Effector CD8-positive, alpha-beta T cell (primary cell): Measurements from ENCODE around the gene MYG1.
"Not testable (repeated sequence)": the region's sequence is repeated elsewhere in the genome, so short reads cannot be mapped to it uniquely, and the experiment has no call there.

Source experiments
- DNase-seq: peaks from one replicate; lab custom pipeline; 2025; lab: John Stamatoyannopoulos, UW

Gene MYG1

DNA sequence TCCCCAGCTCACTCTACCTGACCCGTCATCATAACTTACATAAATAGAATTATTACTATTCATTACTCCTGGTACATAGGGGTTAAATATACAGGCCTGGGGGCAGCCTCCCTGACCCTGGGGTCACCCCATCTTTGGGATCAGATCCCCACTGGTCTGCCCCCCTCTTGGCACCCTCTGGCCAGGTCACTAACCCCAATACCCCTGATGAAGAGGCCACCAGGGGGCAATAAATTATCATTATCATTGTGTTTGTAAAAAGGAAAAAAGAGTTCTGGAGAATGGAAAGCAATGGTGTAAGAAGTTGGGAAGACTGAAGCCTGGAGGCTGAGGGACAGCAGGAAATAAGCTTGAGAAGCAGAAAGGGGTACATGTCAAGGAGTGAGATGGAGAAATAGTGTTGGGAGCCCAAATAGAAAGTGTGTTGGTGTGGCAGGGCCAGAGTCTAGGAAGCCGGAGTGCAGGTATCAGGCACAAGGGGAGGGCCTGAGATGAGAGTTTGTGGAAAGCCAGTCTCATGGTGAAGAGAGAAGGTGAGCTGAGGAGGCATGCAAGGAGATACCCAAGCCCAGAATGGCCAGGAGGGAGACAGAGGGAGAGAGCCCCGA is 28.0 kb downstream of the MYG1 start:
- DNase-seq, result no peak

DNA sequence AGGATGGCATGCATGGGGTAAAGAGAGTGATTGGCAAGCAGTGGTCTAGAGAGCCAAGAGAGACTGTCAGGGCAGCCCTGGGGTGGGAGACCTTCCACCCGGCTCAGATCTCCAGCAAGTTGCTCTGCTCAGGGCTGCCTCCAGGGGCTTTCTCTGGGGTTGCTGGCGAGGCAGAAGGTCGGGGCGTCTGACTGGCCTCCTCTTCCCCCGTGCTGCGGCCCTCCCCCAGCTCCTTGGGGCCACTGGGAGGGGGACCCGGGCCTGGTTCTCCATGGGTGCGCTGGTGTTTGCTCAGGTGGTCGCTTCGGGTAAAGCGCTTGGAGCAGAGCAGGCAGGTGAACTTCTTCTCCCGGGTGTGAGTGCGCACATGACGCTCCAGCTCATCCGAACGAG is 28.5 kb downstream of the MYG1 start:
- no peak for DNase-seq

DNA sequence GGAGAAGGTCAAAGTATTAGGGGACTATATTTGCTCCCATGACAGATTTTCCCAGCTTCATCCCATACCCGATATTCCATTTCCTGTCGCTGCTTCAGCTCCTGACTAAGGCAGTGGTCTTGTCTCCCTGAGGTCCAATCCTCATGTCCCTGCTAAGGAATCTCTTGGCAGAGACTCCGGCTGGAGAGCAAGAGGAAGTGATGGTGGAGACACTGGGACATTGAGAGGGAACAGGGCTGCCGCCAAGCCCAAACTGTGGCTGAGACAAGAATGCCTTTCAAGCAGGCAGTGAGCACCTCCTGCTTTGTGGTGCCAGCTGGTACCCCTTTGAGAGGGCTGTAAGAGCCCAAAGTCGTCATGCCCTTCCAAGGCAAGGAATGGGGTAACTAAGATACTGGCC is 31.2 kb downstream of the MYG1 start:
- no peak for DNase-seq

DNA sequence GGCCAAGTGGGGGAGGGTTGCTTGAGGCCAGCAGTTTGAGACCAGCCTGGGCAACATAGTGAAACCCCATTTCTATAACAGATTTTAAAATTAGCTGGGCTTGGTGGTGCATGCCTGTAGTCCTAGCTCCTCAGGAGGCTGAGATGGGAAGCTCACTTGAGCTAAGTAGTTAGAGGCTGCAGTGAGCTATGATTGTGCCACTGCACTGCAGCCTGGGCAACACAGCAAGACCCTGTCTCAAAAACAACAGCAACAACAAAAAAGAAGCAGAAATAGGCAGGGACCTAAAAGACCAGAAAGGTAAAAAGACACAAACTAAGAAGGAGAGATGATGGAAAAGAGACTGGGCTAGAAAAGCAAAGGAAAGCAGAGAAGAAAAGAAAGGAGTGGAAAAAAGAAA is 32.8 kb downstream of the MYG1 start:
- not testable (repeated sequence) for DNase-seq

DNA sequence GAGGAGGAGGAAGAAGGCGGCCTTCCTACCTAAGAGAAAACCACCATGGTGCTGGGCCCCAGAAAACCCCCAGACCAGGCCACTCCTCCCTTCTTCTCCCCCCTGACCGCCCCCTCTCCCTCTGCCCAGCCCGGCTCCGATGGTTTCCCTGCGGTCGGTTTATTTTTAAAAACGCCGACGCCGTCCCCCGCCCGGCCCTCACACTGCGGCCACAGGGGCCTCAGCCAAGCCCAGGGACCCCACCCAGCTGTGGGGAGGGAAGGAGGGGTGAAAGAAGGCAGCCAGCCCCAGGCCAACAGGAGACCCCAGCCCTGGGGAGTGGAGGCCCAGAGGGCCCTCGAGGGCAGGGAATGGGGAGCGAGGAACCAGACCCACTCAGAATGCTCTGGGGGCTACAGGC is 33.2 kb downstream of the MYG1 start:
- DNase-seq, result no peak

DNA sequence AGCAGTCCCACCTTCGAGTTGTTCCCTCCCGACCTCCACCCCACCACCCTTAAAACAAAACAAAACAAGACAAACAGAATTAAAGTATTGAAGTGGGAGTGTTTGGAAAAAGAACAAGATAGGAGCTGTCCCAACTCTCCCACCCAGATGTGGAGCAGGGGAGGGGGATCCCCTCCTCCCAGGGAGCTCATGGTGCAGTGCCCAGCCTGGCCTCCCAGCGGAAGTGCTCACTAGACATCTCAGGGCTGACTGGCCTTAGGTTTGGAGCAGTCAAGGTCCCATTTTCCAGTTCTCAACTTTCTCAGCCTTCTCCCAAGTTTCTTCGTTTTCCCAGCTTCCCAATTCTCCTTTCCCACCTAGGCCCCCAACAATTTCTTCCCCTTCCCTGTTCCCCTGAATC is 33.8 kb downstream of the MYG1 start:
- no peak for DNase-seq

DNA sequence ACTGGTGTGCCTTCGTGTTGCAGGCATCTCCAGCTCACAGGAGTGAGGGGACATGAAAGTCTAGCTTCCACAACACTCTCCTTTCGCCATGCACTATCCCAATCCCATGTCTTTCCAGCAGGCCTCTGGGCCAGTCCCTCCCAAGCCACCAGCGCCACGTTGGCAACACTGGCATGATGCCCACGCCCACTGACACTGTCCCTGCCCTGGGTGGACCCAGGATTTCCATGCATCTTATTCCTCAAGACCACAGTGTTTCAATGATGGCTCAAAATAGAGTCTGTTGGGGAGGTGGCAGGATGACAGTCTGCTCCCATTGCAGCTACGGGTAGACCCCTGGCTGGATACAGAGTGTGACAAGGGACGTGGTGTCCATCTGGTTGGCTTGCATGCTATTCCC is 34.4 kb downstream of the MYG1 start:
- no peak for DNase-seq

DNA sequence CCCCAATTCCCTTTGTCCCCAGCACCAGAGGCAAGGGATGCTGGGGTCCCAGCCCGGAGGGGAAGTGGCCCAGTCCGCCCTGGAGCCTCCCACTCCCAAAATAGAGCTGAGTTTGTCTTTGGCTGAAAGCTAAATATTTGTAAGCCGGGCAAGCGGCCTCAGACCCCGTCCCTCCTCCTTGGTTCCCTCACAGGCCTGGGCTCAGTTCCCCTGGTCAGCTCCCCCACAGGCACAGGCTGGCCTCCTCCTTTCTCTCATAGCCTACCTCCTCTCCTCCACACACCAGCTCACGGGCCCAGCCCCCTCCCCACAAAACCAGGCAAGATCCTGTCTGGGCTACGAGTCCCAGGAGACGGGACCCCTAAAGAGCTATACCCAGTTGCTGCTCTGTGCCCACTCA is 35.3 kb downstream of the MYG1 start:
- DNase-seq, result no peak

DNA sequence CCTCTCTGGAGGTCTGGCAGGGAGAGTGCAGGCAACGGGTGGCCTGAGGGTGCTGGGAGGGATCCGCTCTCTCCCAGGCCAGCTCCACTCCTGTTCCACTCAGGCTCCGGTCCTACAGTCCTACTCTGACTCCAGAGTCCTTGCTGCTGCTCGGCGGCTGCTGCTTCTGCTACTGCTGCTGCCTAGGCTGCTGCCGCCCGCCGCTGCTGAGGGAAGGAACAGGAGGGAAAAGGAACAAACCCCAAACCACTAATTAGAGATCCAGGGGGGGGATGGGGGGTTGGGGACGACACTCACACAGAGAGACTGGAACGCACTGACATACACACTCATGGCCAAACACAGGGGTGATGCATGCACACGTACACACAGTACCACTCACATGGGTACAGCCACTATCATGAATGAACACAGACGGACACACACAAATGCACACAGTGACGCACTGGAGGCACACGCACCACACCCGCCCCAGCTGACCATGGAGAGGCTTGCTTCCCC is 36.7 kb downstream of the MYG1 start, which contains the start of gene SP7:
Gene SP7 (minus strand): TSS at position 174 of the 501 bp plus-strand sequence. CDS start 708 bp downstream, outside the sequence.
- DNase-seq, result no peak

DNA sequence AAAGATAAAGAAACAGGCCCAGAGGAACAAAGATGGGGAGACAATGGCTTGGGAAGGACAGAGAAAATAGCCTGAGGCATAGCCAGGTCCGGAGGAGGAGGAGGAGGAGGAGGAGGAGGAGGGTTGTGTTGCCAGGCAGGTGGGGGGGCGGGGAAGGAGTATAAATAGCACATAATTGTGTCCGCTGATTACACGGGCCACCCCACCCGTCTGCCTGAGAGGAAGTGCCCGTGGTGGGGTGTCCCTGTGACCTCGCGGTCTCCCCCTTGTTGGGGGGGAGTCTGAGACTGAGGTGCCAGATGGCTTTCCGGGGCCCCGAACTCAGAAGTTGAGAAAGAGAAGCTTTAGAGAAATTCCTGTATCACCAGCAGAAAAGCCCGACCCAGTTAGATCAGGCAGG is 38.5 kb downstream of the MYG1 start:
- no peak for DNase-seq

DNA sequence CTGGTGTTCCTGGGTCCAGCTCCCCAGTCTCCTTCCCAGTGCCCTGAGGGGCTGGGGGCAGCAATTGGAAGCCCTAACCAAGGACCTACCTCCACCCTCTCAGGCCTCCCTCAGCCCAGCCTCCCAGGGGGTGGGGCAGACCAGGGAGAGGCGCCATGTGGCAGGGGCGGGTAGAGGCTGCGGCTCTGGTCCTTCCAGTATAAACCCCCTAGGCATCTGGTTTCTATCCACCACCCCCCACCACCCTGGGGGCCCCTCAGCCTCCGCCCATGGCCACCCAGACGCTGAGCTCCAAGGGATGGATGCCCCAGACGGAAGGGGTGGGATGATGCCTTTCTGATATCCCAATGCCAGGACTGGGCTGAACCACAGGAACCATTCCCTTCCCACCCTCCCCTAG is 39.4 kb downstream of the MYG1 start:
- DNase-seq, result no peak

DNA sequence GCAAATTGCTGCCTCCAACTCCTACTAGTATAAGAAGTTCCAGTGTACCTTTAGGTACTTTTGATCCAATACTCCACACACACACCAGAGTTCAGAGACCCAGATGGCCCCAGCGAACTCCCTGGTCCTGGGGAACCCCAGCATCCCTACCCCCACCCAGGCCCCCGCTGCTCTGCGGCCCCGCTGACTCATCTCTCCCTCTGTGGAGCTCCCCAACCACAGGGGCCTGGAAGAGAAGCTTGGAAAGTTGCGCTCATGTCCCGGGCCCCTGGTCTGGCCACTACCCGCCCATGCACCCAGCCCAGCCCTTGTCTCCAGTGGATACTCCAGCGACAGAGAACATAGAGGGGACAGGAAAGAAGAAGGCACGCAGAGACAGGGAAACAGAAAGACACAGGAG is 40.9 kb downstream of the MYG1 start:
- no peak for DNase-seq

DNA sequence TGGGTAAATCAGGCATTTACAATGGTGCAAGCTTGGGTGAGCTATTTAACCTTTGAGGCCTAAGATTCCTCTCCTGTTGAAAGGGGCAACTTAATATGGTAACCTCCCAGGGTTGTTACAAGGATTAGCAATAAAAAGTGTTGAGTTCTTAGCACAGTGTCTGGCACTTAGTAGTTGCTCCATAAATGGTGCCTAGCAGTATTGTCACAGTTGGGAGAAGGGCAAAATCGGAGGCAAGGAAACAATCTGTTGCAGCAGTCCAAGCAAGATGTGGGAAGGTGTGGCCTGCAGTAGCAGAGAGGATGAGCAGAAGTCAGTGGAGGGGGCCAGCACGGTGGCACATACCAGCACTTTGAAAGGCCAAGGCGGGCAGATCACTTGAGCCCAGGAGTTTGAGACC is 44.0 kb downstream of the MYG1 start:
- no peak for DNase-seq

DNA sequence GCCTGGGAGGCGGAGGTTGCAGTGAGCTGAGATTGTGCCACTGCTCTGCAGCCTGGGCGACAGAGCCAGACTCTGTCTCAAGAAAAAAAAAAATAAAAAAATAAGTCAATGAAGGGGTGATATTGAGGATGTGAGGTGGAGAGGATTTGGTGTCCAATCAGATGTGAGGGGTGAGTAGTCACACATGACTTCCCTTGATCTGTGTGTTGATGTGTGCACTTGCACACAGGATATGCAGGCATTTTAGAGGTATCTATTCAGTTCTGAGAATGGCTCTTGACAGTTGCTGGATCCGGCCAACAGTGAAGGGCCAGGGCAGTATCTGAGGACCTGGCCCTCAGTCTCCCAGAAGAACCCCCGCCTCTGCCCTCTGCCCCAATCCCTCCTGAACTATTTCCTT is 44.5 kb downstream of the MYG1 start:
- DNase-seq, result no peak

DNA sequence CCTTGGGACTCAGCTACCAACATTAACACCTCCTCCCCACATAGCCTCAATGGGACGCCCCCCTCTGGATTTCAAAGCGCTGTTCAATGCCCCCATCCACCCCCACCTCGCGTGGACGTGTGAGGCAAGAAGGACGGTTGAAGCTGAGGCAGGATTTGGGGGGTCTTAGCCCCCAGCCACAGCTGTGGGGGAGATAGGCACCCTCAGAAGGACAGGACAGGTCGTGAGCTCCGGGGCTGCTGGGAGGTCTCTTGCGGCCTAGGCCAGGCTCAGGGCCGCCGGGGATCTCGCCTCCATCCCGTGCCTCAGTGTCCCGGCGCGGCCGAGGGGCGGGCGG is 45.0 kb downstream of the MYG1 start:
- no peak for DNase-seq

DNA sequence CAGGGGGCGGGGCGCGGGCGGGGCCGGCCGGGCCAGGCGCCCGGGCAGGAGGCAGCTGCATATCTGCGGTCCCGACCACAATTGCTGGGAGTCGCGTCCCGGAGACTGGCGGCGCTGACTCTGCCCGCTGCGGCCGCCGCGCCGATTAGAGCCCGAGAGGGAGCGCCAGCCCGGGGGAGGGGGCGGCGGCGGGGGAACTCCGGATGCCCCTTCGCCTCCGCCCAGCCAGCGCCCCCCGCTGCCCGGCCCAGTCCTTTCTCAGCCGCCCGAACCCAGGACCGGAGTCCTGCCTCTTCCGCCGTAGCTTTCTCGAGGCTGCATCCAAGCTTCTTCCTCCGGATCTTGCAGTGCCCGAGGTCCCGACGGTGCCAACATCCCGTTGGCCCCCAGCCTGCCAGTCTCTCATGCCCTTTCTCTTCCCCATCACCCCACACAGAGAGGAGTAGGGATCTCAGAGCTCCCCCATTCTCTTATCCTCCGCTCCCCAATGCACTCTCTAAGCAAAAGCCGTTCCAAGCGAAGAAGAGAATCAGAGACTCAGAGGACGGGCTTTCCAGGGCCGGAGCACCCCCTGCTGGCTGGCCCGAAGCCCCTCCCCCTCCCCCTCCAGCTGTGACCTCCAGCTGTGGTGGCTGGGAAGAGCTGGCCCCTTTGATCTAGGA is 45.5 kb downstream of the MYG1 start:
- peak; percentile 45 for DNase-seq

DNA sequence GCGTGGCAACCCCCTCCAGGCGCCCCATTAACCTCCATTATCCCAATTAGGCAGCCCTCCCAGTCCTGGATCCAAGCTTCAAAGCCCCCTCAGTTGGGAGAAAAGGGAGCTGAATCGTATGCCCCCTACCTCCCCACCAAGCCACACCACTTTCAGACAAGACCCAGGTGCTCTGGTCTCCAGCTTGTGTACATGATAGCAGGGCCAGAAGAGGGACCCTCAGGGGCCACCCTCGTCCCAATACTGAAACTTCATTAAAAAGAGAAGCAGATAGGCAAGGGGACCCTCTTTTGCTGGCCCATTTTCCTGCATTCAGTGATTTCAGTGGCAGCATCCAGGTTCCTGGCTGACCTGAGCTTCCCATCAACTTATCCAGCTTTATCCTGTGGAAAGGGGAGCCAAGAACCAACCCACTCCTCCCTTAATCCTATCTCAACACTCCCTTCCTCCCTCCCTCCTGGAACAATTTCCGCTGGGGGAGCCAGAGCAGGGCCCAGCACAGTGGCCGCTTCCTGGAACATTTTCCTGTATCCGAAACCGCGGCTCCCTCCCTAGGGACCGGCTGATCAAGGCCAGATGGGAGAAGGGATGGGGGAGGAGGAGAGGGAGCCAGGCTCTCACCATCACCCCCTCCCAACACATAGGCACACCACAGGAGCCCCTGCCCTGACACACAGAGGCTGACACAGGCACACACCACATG is 46.1 kb downstream of the MYG1 start:
- DNase-seq, result no peak

DNA sequence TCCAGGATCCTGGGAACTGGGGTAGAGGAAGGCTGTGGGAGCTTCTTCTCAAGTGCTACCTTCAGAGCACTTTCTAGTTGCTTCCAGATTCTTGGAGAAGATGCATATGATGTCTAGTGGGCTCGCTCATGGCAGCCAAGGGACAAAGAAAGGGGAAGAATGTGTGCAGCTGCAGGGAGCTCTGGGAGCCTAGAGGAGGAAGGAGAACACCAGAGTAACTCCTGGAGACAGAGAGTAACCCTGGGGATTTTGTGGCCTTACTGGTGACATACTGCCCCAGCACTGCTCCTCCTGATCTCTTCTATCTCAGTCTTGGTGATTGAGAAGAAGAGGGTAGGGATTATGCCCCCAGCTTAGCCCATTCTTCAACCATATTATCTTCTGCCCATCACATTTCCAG is 47.0 kb downstream of the MYG1 start:
- no peak for DNase-seq

DNA sequence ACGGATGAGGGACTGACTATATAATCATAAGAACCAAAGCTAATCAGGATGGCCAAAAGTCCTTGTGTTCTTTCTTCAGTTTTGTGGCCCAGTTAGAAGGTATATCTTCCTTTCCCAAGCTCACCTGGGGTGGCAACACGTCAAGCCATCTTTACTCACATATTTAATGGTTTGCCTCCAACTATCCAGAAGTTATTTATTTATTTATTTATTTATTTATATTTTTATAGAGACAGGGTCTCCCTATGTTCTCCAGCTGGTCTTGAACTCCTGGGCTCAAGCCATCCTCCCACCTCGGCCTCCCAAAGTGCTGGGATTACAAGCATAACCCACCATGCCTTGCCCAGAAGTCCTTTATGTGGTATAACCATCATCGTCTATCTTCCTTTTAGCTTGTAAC is 48.4 kb downstream of the MYG1 start:
- no peak for DNase-seq

DNA sequence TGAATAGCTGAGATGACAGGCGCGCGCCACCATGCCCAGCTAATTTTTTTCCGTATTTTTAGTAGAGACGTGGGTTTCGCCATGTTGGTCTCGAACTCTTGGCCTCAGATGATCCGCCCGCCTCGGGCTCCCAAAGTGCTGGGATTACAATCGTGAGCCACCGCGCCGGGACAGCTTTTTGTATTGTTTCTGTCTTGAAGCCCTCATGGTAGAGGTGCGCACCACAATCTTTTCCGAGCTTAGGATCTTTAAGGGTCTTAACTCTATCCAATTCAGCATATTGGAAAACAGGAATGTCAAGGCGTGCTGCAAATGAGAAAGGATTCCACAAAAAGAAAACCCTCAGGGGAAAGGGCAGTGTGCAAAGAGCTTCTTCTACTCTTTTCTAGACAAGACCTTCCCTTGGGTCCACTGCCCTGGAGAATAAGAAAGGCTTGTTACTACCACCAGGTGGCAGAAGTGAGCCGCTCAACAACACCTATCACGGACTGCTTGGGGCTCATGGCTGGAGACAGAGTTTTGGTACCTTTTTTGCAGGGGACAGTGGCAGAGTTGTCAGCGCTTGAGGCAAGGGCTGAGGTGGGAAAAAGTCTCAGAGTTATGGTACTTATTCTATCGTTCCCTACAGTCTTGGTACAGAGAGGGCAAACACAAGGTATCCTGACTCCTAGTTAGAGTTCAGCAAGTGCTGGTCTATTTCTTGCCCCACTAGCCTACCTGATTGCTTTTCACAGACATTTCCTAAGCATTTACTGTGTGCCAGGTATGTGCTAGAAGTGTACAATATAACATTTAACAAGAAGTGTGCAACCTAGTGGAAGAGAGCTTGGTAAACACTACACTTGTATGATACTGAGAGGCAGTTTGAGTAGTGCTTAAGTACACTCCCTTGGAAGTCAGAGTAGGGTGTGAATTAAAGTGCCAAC is 53.1 kb downstream of the MYG1 start:
- peak; percentile 75 for DNase-seq

DNA sequence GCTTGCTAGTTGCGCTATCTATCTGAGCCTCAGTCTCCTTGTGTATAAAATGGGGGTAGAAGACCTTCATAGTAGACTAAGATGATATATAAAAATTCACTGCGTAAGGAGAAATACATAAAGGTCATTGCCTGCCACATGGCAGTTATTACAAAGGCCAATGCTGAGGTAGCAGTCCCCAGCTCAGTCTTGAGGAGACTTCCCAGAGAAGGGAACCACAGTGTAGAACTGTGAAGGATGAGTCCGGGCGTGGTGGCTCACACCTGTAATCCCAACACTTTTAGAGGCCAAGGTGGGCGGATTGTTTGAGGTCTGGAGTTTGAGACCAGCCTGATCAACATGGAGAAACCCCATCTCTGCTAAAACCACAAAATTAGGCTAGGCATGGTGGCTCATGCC is 53.8 kb downstream of the MYG1 start:
- DNase-seq, result no peak

DNA sequence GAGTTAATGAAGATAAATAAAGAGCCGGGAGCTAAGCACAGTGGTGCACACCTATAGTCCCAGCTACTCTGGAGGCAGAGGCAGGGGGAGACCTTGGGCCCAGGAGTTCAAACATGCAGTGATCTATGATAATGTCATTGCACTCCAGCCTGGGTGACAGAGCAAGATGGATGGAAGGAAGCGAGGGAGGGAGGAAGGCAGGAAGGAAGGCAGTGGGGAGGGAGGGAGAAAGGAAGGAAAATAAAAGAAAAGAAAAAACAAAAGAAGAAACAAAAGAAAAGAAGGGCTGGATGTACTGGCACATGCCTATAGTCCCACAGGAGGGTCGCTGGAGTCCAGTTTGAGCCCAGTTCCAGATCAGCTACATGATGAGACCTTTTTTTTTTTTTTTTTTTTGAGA is 55.6 kb downstream of the MYG1 start:
- no peak for DNase-seq
